Measurements from ENCODE around the gene MT1M.

The MT1M gene

GRCh38 chr16:56682703-56683397, 50.4 kb downstream of the MT1M start:
- in situ Hi-C loops (cut with HindIII; ENCODE audit: low pct_unique_long_range_greater_than_20kb, low sequenced_read_pairs), result no loop called here
- DNase-seq (ENCODE audit: low read depth in 1 of 2, low spot score in 1 of 2), result no peak
- TF ChIP-seq JUND (IDR thresholded peaks at IDR 0.05; ENCODE audit: low read depth), result no peak
